CD14-positive monocyte (primary cell): Measurements from ENCODE around the gene MRPL34. TPM values are rescaled to one million over a fixed set of nuclear protein-coding genes. Genes with fewer than 3 reads are reported as not detected.

Experiments used
- DNase-seq, 3 donors: peaks; one replicate each; pipeline ENCODE4 v3.0.0-alpha.2; 2011 to 2022
- H2AFZ ChIP-seq: 2 replicates; pipeline ENCODE4 v1.6.0; 2012; ENCODE audit warnings: mild to moderate bottlenecking, low read depth, low read length, inconsistent platforms; ENCODE audit not compliant: insufficient read depth, poor library complexity, severe bottlenecking
- H3K27ac ChIP-seq, 2 donors: 1 replicate in 1 of 2; 2 replicates in 1 of 2; pipeline ENCODE4 v1.5.1; 2012 to 2013; ENCODE audit warnings: low read length in 2 of 2, control low read depth in 1 of 2, inconsistent platforms in 1 of 2, low read depth in 1 of 2, mild to moderate bottlenecking in 1 of 2
- H3K27me3 ChIP-seq, 2 donors: one replicate each; pipeline versions ENCODE4 v1.6.0 to v1.6.1; 2011 to 2013; ENCODE audit warnings: low read length in 2 of 2; ENCODE audit not compliant: control insufficient read depth in 2 of 2, insufficient read depth in 2 of 2
- H3K36me3 ChIP-seq, 2 donors: replicated peaks in 1 of 2; 1 replicate in 1 of 2; 2 replicates in 1 of 2; pipeline versions ENCODE4 v1.5.1 to v1.6.1; 2012 to 2013; ENCODE audit warnings: low read length in 2 of 2, control low read depth in 1 of 2, inconsistent platforms in 1 of 2, mild to moderate bottlenecking in 1 of 2; ENCODE audit not compliant: insufficient read depth in 2 of 2, control insufficient read depth in 1 of 2
- H3K4me1 ChIP-seq, 2 donors: 1 replicate in 1 of 2; 2 replicates in 1 of 2; pipeline versions ENCODE4 v1.5.1 to v1.6.1; 2012 to 2013; ENCODE audit warnings: low read length in 2 of 2, control low read depth in 1 of 2, inconsistent platforms in 1 of 2, mild to moderate bottlenecking in 1 of 2, moderate library complexity in 1 of 2; ENCODE audit not compliant: insufficient read depth in 2 of 2, control insufficient read depth in 1 of 2
- H3K4me2 ChIP-seq: replicated peaks from 2 replicates; pipeline ENCODE3; 2012; ENCODE audit warnings: low read length, moderate library complexity, mild to moderate bottlenecking; ENCODE audit not compliant: poor library complexity, severe bottlenecking; ENCODE audit errors: extremely low read depth
- H3K4me3 ChIP-seq, 3 experiments: fragments of 200-600 bp in 1 of 3; sonication (generic) in 1 of 3; replicated peaks in 1 of 3; 1 replicate in 2 of 3; 2 replicates in 1 of 3; pipeline ENCODE4 v1.5.1; 2011 to 2013; ENCODE audit warnings: low read length in 3 of 3, mild to moderate bottlenecking in 3 of 3, control low read depth in 2 of 3, low read depth in 2 of 3, inconsistent platforms in 1 of 3, moderate library complexity in 1 of 3
- H3K79me2 ChIP-seq: 2 replicates; pipeline ENCODE4 v1.6.0; 2012; ENCODE audit warnings: mild to moderate bottlenecking, control low read depth, inconsistent platforms, low read length, moderate library complexity; ENCODE audit not compliant: insufficient read depth
- H3K9ac ChIP-seq: 2 replicates; pipeline ENCODE4 v1.6.0; 2017; ENCODE audit warnings: low read length, mild to moderate bottlenecking; ENCODE audit not compliant: insufficient read depth, poor library complexity, severe bottlenecking
- H3K9me3 ChIP-seq, 2 donors: replicated peaks in 1 of 2; 1 replicate in 1 of 2; 2 replicates in 1 of 2; pipeline versions ENCODE4 v1.5.1 to v1.6.1; 2012 to 2013; ENCODE audit warnings: low read length in 2 of 2, control low read depth in 1 of 2; ENCODE audit not compliant: control insufficient read depth in 1 of 2, insufficient read depth in 1 of 2
- H4K20me1 ChIP-seq: 2 replicates; pipeline ENCODE4 v1.6.0; 2012; ENCODE audit warnings: mild to moderate bottlenecking, low read length, control low read depth, moderate library complexity; ENCODE audit not compliant: insufficient read depth
- H3K27ac Mint-ChIP-seq, 7 donors: one replicate each; pipeline ENCODE4 v1.8.0; 2020; ENCODE audit warnings: mild to moderate bottlenecking in 7 of 7, mixed read lengths in 7 of 7, moderate library complexity in 6 of 7, inconsistent platforms in 2 of 7
- H3K27me3 Mint-ChIP-seq, 3 donors: one replicate each; pipeline ENCODE4 v1.8.0; 2021 to 2022; ENCODE audit warnings: low read depth in 3 of 3, mild to moderate bottlenecking in 3 of 3, mixed read lengths in 3 of 3, moderate library complexity in 3 of 3, inconsistent platforms in 1 of 3
- H3K36me3 Mint-ChIP-seq, 2 donors: one replicate each; pipeline ENCODE4 v1.8.0; 2020; ENCODE audit warnings: mixed read lengths in 2 of 2, inconsistent platforms in 1 of 2, mild to moderate bottlenecking in 1 of 2
- H3K4me1 Mint-ChIP-seq: one replicate; pipeline ENCODE4 v1.8.0; 2020; ENCODE audit warnings: mild to moderate bottlenecking, mixed read lengths
- H3K4me3 Mint-ChIP-seq, 2 donors: one replicate each; pipeline ENCODE4 v1.8.0; 2020; ENCODE audit warnings: mild to moderate bottlenecking in 2 of 2, mixed read lengths in 2 of 2, moderate library complexity in 1 of 2
- H3K9me3 Mint-ChIP-seq, 7 donors: one replicate each; pipeline ENCODE4 v1.8.0; 2020 to 2022; ENCODE audit warnings: mixed read lengths in 7 of 7, mild to moderate bottlenecking in 6 of 7, moderate library complexity in 6 of 7, inconsistent platforms in 2 of 7
- WGBS: methylation state at CpG from one replicate; pipeline ENCODE4 v1.1.5; 2013; ENCODE audit warnings: missing lambda C conversion rate; ENCODE audit not compliant: insufficient coverage; 5-methylcytosine and 5-hydroxymethylcytosine counted together
- intact Hi-C, 2 donors: fragments of 100-400 bp; cut with micrococcal nuclease; formaldehyde crosslinking; loops; one replicate each; pipeline versions ENCODE4 v1.15.0 to v1.15.1; 2023
- polyA plus RNA-seq, 3 donors: library from polyadenylated mRNA; depleted of rRNA in 1 of 3; unstranded in 2 of 3; stranded (reverse) in 1 of 3; fragments of 300-500 nt in 2 of 3; fragments of >200 nt in 1 of 3; fragmentation: Illumina TruSeq in 2 of 3; gene quantifications; 1 replicate in 2 of 3; 2 replicates in 1 of 3; pipeline ENCODE4 v1.2.3, GENCODE V29; 2012 to 2021
- TF ChIP-seq, protein P1 (sequence below): fragments of 200-600 bp; IDR thresholded peaks from one replicate; pipeline ENCODE4 v1.8.0; 2022; ENCODE audit warnings: antibody characterized with exemption, mild to moderate bottlenecking

The MRPL34 gene
- polyA plus RNA-seq, 3 donors = 13.2 to 208 (median 155) TPM

DNA sequence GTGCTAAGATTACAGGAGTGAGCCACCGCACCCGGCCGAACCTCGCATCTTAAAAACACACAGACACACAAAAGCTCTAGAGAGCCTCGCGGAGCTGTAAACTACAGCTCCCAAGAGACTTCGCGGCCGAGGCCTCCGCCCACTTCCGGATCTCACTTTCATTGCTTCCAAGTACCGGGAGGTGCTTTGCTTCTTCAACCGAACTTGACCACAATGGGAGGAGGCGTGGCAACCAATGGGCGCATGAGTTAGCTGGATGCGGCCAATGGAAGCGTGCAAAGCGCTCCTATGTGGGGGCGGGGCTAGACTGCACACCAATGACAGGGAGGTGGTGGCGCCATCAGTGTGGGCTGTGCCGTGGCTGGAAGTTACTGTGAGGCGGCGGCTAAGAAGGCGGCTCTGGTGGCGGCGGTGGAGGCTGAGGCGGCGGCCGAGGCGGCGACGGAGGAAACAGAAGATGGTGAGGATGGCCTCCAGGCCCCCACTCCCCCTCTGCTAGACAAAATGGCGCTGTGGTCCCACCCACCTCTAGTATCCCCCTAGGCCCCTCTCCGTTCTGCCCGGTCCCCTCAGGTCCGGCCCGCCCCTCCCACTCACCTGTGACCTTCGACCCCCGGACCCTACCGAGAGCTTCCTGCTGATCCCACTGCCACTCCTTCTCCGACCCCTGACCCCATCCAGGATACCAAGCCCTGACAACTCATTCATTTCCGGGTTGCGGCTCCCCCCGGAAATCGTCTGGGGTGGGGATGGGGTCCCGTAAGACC is 3.7 kb downstream of the MRPL34 start, which contains the start of gene DDA1:
Gene DDA1 (plus strand): TSS at position 366 of the 767 bp plus-strand sequence. CDS start 92 bp downstream, at position 458.
- Histone ChIP-seq H3K4me1 (peaks cover 32 to 42% of the 10 kb centered on the region in 2 donors), H3K4me2 (peak within 1 kb of the TSS; percentile 90), H3K79me2 (peaks cover 61% of the 10 kb centered on the region), H2AFZ (peak within 1 kb of the TSS; percentile 61), H3K9me3 (no peaks in the 10 kb centered on the region), H3K27me3 (no peaks in the 10 kb centered on the region), H3K4me3 (peak within 1 kb of the TSS; percentile 81 to 88 (median 82)), H3K9ac (peak within 1 kb of the TSS; percentile 81), H3K27ac (peak within 1 kb of the TSS; percentile 53 to 86), H3K36me3 (peaks cover 8 to 28% of the 10 kb centered on the region in 2 donors), H4K20me1 (peaks cover 47% of the 10 kb centered on the region)
- WGBS = under 1% methylated on average over 33 of the region's 46 CpGs
- Mint-ChIP-seq H3K9me3 (no peaks in the 10 kb centered on the region), H3K4me3 (peak within 1 kb of the TSS; percentile 88 to 91), H3K27ac (peak within 1 kb of the TSS; percentile 79 to 94 (median 90)), H3K36me3 (peaks cover 15 to 26% of the 10 kb centered on the region in 2 donors), H3K27me3 (peaks cover 0 to 3% (median 0%) of the 10 kb centered on the region in 3 donors), H3K4me1 (peaks cover 34% of the 10 kb centered on the region)
- TF ChIP-seq, protein P1, sequence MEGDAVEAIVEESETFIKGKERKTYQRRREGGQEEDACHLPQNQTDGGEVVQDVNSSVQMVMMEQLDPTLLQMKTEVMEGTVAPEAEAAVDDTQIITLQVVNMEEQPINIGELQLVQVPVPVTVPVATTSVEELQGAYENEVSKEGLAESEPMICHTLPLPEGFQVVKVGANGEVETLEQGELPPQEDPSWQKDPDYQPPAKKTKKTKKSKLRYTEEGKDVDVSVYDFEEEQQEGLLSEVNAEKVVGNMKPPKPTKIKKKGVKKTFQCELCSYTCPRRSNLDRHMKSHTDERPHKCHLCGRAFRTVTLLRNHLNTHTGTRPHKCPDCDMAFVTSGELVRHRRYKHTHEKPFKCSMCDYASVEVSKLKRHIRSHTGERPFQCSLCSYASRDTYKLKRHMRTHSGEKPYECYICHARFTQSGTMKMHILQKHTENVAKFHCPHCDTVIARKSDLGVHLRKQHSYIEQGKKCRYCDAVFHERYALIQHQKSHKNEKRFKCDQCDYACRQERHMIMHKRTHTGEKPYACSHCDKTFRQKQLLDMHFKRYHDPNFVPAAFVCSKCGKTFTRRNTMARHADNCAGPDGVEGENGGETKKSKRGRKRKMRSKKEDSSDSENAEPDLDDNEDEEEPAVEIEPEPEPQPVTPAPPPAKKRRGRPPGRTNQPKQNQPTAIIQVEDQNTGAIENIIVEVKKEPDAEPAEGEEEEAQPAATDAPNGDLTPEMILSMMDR = no peak
- intact Hi-C loops = no loop called here
- peak; percentile 100 for DNase-seq

DNA sequence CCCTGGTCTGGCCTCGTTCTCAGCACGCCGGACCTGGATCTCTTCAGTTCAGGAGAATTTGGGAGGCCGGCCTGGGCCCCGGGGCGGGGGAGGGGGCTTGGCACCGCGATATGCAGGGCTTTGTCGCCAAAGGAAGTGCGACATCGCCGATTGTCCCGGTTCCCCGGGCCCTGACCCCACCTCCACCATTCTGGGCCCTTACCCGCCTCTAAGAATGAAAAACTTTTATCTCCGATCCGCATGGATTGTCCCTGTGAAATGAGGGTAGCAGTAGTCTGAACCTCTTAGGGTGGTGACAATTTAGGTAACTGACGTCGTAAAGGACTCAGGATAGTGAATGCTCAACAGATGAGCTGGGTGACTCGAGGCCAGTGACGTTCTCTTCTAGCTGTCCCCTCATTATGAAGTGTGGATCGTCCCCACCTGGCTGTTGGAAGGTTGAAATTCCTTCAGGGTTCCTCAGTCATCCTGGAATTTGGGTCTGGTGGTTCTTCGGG is 4.3 kb downstream of the MRPL34 start:
- Histone ChIP-seq H2AFZ (peak overlapping the region; percentile 61), H3K79me2 (peaks cover 63% of the 10 kb centered on the region), H3K9ac (peak overlapping the region; percentile 81), H3K4me1 (peaks cover 26 to 36% of the 10 kb centered on the region in 2 donors), H3K27ac (peak overlapping the region; percentile 53 to 86), H3K36me3 (peaks cover 13 to 34% of the 10 kb centered on the region in 2 donors), H3K4me3 (peak overlapping the region; percentile 81 to 88 (median 82)), H3K9me3 (no peaks in the 10 kb centered on the region), H3K27me3 (no peaks in the 10 kb centered on the region), H4K20me1 (peaks cover 53% of the 10 kb centered on the region), H3K4me2 (peak overlapping the region; percentile 90)
- 3% methylated on average over 12 of the region's 23 CpGs for WGBS
- Mint-ChIP-seq H3K9me3 (no peaks in the 10 kb centered on the region), H3K27me3 (peaks cover 0 to 3% (median 0%) of the 10 kb centered on the region in 3 donors), H3K4me1 (peaks cover 28% of the 10 kb centered on the region), H3K27ac (peak overlapping the region; percentile 79 to 94 (median 90)), H3K36me3 (peaks cover 17 to 31% of the 10 kb centered on the region in 2 donors), H3K4me3 (peak overlapping the region; percentile 88 to 91)
- TF ChIP-seq, protein P1 = no peak
- DNase-seq = no peak
- intact Hi-C loops = no loop called here
